HG03060 (cell line): ENCODE data around the gene CYP3A7.
"Not testable (repeated sequence)": the region's sequence is repeated elsewhere in the genome, so short reads cannot be mapped to it uniquely, and the experiment has no call there.

ENCODE experiments used
- ATAC-seq: cut with Tn5 transposase; IDR thresholded peaks from one replicate; pipeline ENCODE4 v1.9.1; 2021; ENCODE audit warnings: low read depth, moderate number of reproducible peaks; ENCODE audit not compliant: unreplicated experiment

CYP3A7 gene

GRCh38 chr7:99674995-99675742 lies 59.8 kb downstream of the CYP3A7 start:
- ATAC-seq, result no peak

- ATAC-seq, result no peak
Observed at GRCh38 chr7:99672573-99672972, 62.4 kb downstream of the CYP3A7 start.

GRCh38 chr7:99669782-99670181 lies 65.2 kb downstream of the CYP3A7 start:
- ATAC-seq, result no peak

- ATAC-seq, result no peak
Observed at GRCh38 chr7:99668541-99668940, 66.5 kb downstream of the CYP3A7 start.

- ATAC-seq, result no peak
Observed at GRCh38 chr7:99667179-99667578, 67.8 kb downstream of the CYP3A7 start.

GRCh38 chr7:99666013-99666395 lies 69.0 kb downstream of the CYP3A7 start:
- no peak for ATAC-seq

- no peak for ATAC-seq
Observed at GRCh38 chr7:99665312-99666012, 69.5 kb downstream of the CYP3A7 start.

- ATAC-seq, result not testable (repeated sequence)
Observed at GRCh38 chr7:99657879-99658278, 77.1 kb downstream of the CYP3A7 start.
